T47D (cell line): Measurements from ENCODE around the gene PLEKHG3.
A peak's percentile ranks its signal among the peaks of the same experiment; 100 is the strongest.
"Not testable (repeated sequence)": the region's sequence is repeated elsewhere in the genome, so short reads cannot be mapped to it uniquely, and the experiment has no call there.

Source experiments
- DNase-seq, 2 experiments: peaks; one replicate each; pipeline versions ENCODE4 v3.0.0 to v3.0.0-alpha.2; 2011 to 2012; ENCODE audit warnings: low read depth in 1 of 2, low spot score in 1 of 2
- JUND ChIP-seq: IDR thresholded peaks from 2 replicates; pipeline ENCODE4 v1.6.1; 2012; ENCODE audit warnings: low read depth
- in situ Hi-C: cut with HindIII; loops from 2 replicates; pipeline ENCODE4 v1.10.0; 2016; ENCODE audit warnings: low sequenced_read_pairs, low pct_unique_long_range_greater_than_20kb

The PLEKHG3 gene

GRCh38 chr14:64704143-64704742 is at the start of gene PLEKHG3:
TSS of gene PLEKHG3 (plus strand) at chr14:64704424. CDS start at chr14:64727632, 23,208 bp downstream.
- DNase-seq: peak; percentile 86 to 89
- no peak for TF ChIP-seq JUND
- in situ Hi-C loops: no loop called here

GRCh38 chr14:64654901-64655300 is 49.3 kb upstream of the PLEKHG3 start:
- in situ Hi-C loops: no loop called here
- no peak for DNase-seq
- TF ChIP-seq JUND: no peak

GRCh38 chr14:64656986-64657385 is 47.2 kb upstream of the PLEKHG3 start:
- in situ Hi-C loops: no loop called here
- TF ChIP-seq JUND: no peak
- no peak for DNase-seq

GRCh38 chr14:64658201-64658600 is 46.0 kb upstream of the PLEKHG3 start:
- TF ChIP-seq JUND: no peak
- in situ Hi-C loops: no loop called here
- DNase-seq: no peak

- DNase-seq, in situ Hi-C loops: not testable (repeated sequence)
These were observed 45.4 kb upstream of the PLEKHG3 start for GRCh38 chr14:64658700-64659264.

GRCh38 chr14:64659366-64659765 is 44.9 kb upstream of the PLEKHG3 start:
- DNase-seq: no peak
- in situ Hi-C loops: no loop called here
- no peak for TF ChIP-seq JUND

- in situ Hi-C loops: no loop called here
- DNase-seq: no peak
- no peak for TF ChIP-seq JUND
These were observed 41.0 kb upstream of the PLEKHG3 start for GRCh38 chr14:64663174-64663573.

- no peak for TF ChIP-seq JUND
- in situ Hi-C loops: no loop called here
- DNase-seq: peak; percentile 70 to 79
These were observed 32.6 kb upstream of the PLEKHG3 start for GRCh38 chr14:64671591-64671990.

- TF ChIP-seq JUND: no peak
- no peak for DNase-seq
- in situ Hi-C loops: no loop called here
These were observed 30.9 kb upstream of the PLEKHG3 start for GRCh38 chr14:64673316-64673715.

- DNase-seq: no peak
- no peak for TF ChIP-seq JUND
- in situ Hi-C loops: no loop called here
These were observed 30.5 kb upstream of the PLEKHG3 start for GRCh38 chr14:64673748-64674147.

- DNase-seq: no peak
- in situ Hi-C loops: no loop called here
- TF ChIP-seq JUND: no peak
These were observed 29.4 kb upstream of the PLEKHG3 start for GRCh38 chr14:64674829-64675228.

- TF ChIP-seq JUND: no peak
- no peak for DNase-seq
- in situ Hi-C loops: no loop called here
These were observed 28.9 kb upstream of the PLEKHG3 start for GRCh38 chr14:64675312-64675711.

GRCh38 chr14:64676410-64677008 is 27.7 kb upstream of the PLEKHG3 start:
- in situ Hi-C loops: no loop called here
- no peak for DNase-seq
- TF ChIP-seq JUND: no peak

- no peak for DNase-seq
- in situ Hi-C loops: no loop called here
These were observed 24.1 kb upstream of the PLEKHG3 start for GRCh38 chr14:64680013-64680713.

More at GRCh38 chr14:64680013-64680713, 24.1 kb upstream of the PLEKHG3 start:
- no peak for TF ChIP-seq JUND
